Left ventricle myocardium inferior (tissue), 1 donor: ENCODE measurements around the gene RELT. TPM values are rescaled to one million over a fixed set of nuclear protein-coding genes. Genes with fewer than 3 reads are reported as not detected.

ENCODE experiments used
- DNase-seq: peaks from one replicate; pipeline ENCODE4 v3.0.0-alpha.2; 2020
- H3K27ac ChIP-seq: fragments of 200-600 bp; replicated peaks from 2 replicates; pipeline ENCODE4 v1.8.0; 2021
- H3K27me3 ChIP-seq: fragments of 200-600 bp; 2 replicates; pipeline ENCODE4 v1.8.0; 2021; ENCODE audit warnings: low read depth
- H3K36me3 ChIP-seq: fragments of 200-600 bp; 2 replicates; pipeline ENCODE4 v1.8.0; 2021
- H3K4me1 ChIP-seq: fragments of 200-600 bp; 2 replicates; pipeline ENCODE4 v1.8.0; 2021
- H3K4me3 ChIP-seq: fragments of 200-600 bp; 2 replicates; pipeline ENCODE4 v1.8.0; 2021; ENCODE audit warnings: mild to moderate bottlenecking, moderate library complexity
- H3K9me3 ChIP-seq: fragments of 200-600 bp; replicated peaks from 2 replicates; pipeline ENCODE4 v1.8.0; 2021
- intact Hi-C: fragments of 100-400 bp; cut with micrococcal nuclease; formaldehyde crosslinking; loops from one replicate; pipeline ENCODE4 v1.11.0; 2022
- total RNA-seq: library from RNA; stranded (reverse); fragmentation: NEBNext Ultra II Directional; extraction: Animal tissue kit (Norgen Biotek cat#: 25700); gene quantifications from one replicate; pipeline ENCODE4 v1.2.1, GENCODE V29; 2021
- TF ChIP-seq, protein P1 (sequence below): fragments of 200-600 bp; IDR thresholded peaks from 2 replicates; pipeline ENCODE4 v1.8.0; 2021; ENCODE audit warnings: antibody characterized with exemption, mild to moderate bottlenecking, borderline replicate concordance
- donor health status: DM: no; HTN: yes; CAD: no; lungs with severe emphysema.

Gene RELT
- total RNA-seq, 1 donor from 2014 or later: 1.6 TPM

GRCh38 chr11:73426219-73426850, 50.1 kb downstream of the RELT start:
- H3K4me1 ChIP-seq: peaks cover 23% of the 10 kb centered on the region

GRCh38 chr11:73428227-73428626, 52.0 kb downstream of the RELT start:
- TF ChIP-seq, protein P1, sequence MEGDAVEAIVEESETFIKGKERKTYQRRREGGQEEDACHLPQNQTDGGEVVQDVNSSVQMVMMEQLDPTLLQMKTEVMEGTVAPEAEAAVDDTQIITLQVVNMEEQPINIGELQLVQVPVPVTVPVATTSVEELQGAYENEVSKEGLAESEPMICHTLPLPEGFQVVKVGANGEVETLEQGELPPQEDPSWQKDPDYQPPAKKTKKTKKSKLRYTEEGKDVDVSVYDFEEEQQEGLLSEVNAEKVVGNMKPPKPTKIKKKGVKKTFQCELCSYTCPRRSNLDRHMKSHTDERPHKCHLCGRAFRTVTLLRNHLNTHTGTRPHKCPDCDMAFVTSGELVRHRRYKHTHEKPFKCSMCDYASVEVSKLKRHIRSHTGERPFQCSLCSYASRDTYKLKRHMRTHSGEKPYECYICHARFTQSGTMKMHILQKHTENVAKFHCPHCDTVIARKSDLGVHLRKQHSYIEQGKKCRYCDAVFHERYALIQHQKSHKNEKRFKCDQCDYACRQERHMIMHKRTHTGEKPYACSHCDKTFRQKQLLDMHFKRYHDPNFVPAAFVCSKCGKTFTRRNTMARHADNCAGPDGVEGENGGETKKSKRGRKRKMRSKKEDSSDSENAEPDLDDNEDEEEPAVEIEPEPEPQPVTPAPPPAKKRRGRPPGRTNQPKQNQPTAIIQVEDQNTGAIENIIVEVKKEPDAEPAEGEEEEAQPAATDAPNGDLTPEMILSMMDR: no peak
- no peak for DNase-seq
- Histone ChIP-seq H3K4me3 (no peak overlapping the region), H3K27me3 (no peaks in the 10 kb centered on the region), H3K9me3 (no peaks in the 10 kb centered on the region), H3K4me1 (peaks cover 17% of the 10 kb centered on the region), H3K36me3 (no peaks in the 10 kb centered on the region), H3K27ac (no peak overlapping the region)
- intact Hi-C loops: no loop called here

More at GRCh38 chr11:73426219-73426850, 50.1 kb downstream of the RELT start:
- Histone ChIP-seq H3K27ac (peak overlapping the region; percentile 21), H3K36me3 (no peaks in the 10 kb centered on the region), H3K27me3 (no peaks in the 10 kb centered on the region), H3K4me3 (no peak overlapping the region), H3K9me3 (no peaks in the 10 kb centered on the region)
- no peak for DNase-seq
- TF ChIP-seq, protein P1: no peak
- intact Hi-C loops: no loop called here

DNA sequence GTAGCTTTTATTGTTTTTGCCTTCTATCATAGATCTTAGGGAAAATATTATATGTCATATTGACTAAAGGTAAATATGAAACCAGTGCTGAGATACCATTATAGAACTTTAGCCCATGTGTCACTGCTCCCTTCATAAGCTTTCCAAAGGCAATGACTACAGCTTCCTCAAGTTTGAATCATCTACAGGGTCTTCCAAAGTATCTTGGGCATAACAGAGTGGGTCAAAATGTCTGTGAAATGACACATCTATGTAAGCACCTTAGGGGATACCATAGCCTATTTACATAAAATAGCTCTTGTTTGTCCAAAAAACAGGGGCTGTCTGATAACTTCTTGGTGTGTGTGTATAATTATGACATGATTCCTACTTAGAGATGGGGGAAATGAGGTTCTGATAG, 52.5 kb downstream of the RELT start:
- Histone ChIP-seq H3K4me1 (peaks cover 17% of the 10 kb centered on the region), H3K36me3 (no peaks in the 10 kb centered on the region), H3K27ac (no peak overlapping the region), H3K27me3 (no peaks in the 10 kb centered on the region), H3K4me3 (no peak overlapping the region), H3K9me3 (no peaks in the 10 kb centered on the region)
- intact Hi-C loops: no loop called here
- DNase-seq: no peak
- TF ChIP-seq, protein P1: no peak

GRCh38 chr11:73429121-73429750, 53.0 kb downstream of the RELT start:
- TF ChIP-seq, protein P1: no peak
- intact Hi-C loops: no loop called here

DNA sequence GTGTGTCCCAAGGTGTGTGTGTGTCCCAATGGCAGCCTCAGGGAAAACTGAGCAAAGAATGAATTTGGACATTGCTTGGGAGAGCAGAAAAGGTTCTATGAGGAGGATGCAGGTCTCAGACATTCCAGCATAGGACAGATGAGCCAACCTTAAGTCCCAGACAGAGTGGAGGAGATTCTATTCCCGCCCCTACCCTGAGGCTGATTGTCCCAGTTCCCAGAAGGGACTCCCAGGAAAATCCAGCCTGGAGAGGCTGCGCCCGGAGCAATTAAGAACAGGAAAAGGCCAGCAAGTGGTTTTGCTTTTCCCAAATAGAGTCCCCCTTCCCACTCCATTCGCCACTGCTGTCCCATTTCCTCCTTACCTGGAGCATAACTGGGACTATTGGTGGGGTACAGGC, 54.1 kb downstream of the RELT start:
- intact Hi-C loops: no loop called here
- Histone ChIP-seq H3K27ac (no peak overlapping the region), H3K9me3 (no peaks in the 10 kb centered on the region), H3K27me3 (no peaks in the 10 kb centered on the region), H3K36me3 (no peaks in the 10 kb centered on the region), H3K4me3 (no peak overlapping the region), H3K4me1 (peaks cover 22% of the 10 kb centered on the region)
- no peak for DNase-seq
- TF ChIP-seq, protein P1: no peak

More at GRCh38 chr11:73429121-73429750, 53.0 kb downstream of the RELT start:
- H3K4me1 ChIP-seq: peaks cover 17% of the 10 kb centered on the region
- H3K4me3 ChIP-seq: no peak overlapping the region
- no peak overlapping the region for H3K27ac ChIP-seq
- no peaks in the 10 kb centered on the region for H3K9me3 ChIP-seq
- no peak for DNase-seq
- no peaks in the 10 kb centered on the region for H3K36me3 ChIP-seq
- no peaks in the 10 kb centered on the region for H3K27me3 ChIP-seq
